Testis (tissue), 2 donors: ENCODE measurements around the gene GYPB.
"Not testable (repeated sequence)": the region's sequence is repeated elsewhere in the genome, so short reads cannot be mapped to it uniquely, and the experiment has no call there.

Experiments used
- POLR2A ChIP-seq: fragments of 450-650 bp; IDR thresholded peaks from one replicate; pipeline ENCODE4 v1.6.1; 2017; ENCODE audit warnings: antibody characterized with exemption, mild to moderate bottlenecking, moderate library complexity
- TF ChIP-seq, protein P1 (sequence below), 3 experiments: fragments of 450-650 bp in 2 of 3; fragments of 200-600 bp in 1 of 3; sonication (generic) in 1 of 3; IDR thresholded peaks; one replicate each; pipeline ENCODE4 v1.5.1; 2016 to 2019; ENCODE audit warnings: antibody characterized with exemption in 3 of 3, mild to moderate bottlenecking in 2 of 3, moderate library complexity in 1 of 3

DNA sequence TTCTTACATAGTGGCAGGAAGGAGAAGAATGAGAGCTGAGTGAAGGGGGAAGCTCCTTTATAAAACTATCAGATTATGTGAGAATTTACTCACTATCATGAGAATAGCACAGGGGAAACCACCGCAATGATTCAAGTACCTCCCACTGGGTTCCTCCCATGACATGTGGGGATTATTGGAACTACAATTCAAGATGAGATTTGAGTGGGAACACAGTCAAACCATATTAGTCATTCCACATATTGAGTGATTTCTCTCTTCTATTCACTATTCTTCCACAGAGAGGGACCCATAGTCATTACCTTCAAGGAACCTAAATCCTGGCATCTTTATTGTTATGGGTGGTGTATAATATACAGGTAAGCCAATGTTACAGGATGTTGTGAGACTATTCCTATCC, 27.4 kb downstream of the GYPB start:
- TF ChIP-seq, protein P1, sequence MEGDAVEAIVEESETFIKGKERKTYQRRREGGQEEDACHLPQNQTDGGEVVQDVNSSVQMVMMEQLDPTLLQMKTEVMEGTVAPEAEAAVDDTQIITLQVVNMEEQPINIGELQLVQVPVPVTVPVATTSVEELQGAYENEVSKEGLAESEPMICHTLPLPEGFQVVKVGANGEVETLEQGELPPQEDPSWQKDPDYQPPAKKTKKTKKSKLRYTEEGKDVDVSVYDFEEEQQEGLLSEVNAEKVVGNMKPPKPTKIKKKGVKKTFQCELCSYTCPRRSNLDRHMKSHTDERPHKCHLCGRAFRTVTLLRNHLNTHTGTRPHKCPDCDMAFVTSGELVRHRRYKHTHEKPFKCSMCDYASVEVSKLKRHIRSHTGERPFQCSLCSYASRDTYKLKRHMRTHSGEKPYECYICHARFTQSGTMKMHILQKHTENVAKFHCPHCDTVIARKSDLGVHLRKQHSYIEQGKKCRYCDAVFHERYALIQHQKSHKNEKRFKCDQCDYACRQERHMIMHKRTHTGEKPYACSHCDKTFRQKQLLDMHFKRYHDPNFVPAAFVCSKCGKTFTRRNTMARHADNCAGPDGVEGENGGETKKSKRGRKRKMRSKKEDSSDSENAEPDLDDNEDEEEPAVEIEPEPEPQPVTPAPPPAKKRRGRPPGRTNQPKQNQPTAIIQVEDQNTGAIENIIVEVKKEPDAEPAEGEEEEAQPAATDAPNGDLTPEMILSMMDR (IDR thresholded peaks at IDR 0.05) = not testable (repeated sequence)
- not testable (repeated sequence) for TF ChIP-seq POLR2A
